Testis (tissue), 2 donors: ENCODE measurements around the gene TECPR2.

Experiments
- CTCF ChIP-seq, 3 experiments: fragments of 450-650 bp in 2 of 3; fragments of 200-600 bp in 1 of 3; sonication (generic) in 1 of 3; IDR thresholded peaks; one replicate each; pipeline ENCODE4 v1.5.1; 2016 to 2019; ENCODE audit warnings: antibody characterized with exemption in 3 of 3, mild to moderate bottlenecking in 2 of 3, moderate library complexity in 1 of 3
- POLR2A ChIP-seq: fragments of 450-650 bp; IDR thresholded peaks from one replicate; pipeline ENCODE4 v1.6.1; 2017; ENCODE audit warnings: antibody characterized with exemption, mild to moderate bottlenecking, moderate library complexity

GRCh38 chr14:102510616-102511520 is 148.1 kb downstream of the TECPR2 start:
- TF ChIP-seq CTCF (IDR thresholded peaks at IDR 0.05) (no peak), POLR2A (no peak)
